GM19239 (cell line): Measurements from ENCODE around the gene TPRX1.

Source experiments
- DNase-seq: peaks from one replicate; pipeline ENCODE4 v3.0.0; 2011; ENCODE audit warnings: low spot score; ENCODE audit not compliant: insufficient read length
- FAIRE-seq: peaks from 2 replicates; lab custom pipeline; 2011; peaks lifted over from hg19 to GRCh38; lab: Jason Lieb, UNC

The TPRX1 gene

DNA sequence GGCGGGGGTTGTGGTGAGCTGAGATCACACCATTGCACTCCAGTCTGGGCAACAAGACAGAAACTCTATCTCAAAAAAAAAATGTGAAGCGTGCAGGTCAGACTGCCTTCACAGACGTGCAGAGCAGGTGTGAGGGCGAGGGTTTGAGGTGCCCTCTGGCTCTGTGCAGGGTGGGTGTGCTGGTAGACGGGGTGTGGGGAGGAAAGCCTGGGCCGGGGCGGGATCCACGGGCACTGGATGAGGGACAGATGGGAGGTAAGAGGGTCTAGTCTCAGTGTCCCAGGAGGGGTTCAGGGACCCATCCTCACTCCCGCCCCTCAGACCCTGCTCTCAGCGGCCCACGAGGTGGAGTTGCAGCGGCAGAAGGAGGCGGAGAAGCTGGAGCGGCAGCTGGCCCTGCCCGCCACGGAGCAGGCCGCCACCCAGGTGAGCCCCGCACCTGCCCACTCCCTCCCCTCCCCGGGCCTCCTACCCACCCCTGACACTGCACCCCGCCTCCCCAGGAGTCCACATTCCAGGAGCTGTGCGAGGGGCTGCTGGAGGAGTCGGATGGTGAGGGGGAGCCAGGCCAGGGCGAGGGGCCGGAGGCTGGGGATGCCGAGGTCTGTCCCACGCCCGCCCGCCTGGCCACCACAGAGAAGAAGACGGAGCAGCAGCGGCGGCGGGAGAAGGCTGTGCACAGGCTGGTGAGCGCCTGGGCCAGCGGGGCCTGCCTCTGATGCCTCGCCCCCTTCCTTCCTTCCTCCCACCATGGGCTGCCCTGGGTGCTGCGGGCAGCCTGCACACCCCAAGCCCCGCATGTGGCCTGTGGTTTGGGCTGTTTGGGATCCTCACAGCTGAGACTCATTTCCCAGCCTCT, 49.9 kb downstream of the TPRX1 start:
- FAIRE-seq, result no peak
- DNase-seq, result no peak

DNA sequence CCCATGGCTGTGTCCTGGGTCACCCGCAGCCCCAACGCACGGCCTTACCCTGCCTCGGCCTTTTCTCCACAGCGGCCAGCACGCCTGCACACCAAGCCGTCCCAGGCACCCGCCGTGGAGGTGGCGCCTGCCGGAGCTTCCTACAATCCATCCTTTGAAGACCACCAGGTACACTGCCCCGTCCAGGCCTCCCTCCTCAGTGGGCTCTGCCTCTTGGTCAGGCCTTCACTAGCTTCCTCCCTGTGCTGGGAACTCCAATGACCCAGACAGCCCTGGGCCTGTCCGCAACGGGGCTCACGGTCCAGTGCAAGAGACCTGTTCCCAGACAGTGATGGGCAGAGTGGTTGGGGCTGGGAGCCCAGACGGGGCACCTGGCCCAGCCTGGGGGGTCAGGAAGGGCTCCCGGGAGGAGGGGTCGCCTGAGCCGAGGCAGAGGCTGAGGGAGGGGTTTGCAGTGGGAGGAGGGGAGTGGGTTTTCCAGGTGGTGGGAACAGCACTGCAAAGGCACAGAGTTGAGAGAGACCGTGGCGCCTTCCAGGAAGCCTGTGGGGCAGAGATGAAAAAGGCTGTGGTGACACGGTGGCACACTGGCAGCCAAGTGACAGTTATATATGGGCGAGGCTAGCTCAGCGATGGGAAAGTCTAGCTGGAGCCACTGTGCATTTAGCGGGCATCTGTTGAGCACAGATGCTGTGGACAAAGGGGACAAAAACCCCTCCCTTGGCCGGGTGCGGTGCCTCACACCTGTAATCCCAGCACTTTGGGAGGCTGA, 51.7 kb downstream of the TPRX1 start:
- no peak for DNase-seq
- no peak for FAIRE-seq
